Measurements from ENCODE around the gene LMNTD2. TPM values are rescaled to one million over a fixed set of nuclear protein-coding genes. Genes with fewer than 3 reads are reported as not detected.

Gene LMNTD2
- total and polyA plus RNA-seq, 2 donors (not counting 3 experiments of a cell fraction or from before 2014, with no cell fraction given) = 2.1 to 2.6 TPM

DNA sequence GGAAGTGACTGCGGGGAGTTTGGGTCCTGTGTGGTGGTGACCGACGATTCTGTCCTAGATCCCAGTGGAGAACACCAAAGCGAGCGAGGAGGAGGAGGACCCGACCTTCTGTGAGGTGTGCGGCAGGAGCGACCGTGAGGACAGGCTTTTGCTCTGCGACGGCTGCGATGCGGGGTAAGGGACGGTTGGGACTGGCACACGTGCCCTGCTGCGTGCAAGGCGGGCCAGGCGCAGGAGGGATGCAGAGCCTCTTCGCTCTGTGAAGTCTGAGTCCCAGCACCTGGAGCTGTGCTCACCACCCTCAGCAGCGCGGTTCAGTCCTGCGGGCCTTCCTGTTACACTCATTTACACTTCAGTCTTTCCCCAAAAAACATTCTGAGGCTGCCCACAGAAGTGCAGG lies 32.0 kb upstream of the LMNTD2 start:
- H3K27ac ChIP-seq (ENCODE audit: insufficient read depth, low read depth, low read length) = no peak overlapping the region
- no peaks in the 10 kb centered on the region for H3K9me3 ChIP-seq (replicated peaks; ENCODE audit: control insufficient read depth, insufficient read depth, low read length)
- BruUV-seq (replicated peaks) = no TSS peak
- ChIA-PET POLR2A (no interaction called here), CTCF (no interaction called here)
- dilution Hi-C loops (cut with MboI; ENCODE audit: extremely low pct_ligation_motif_present, low sequenced_read_pairs) = no loop called here
- H3K36me3 ChIP-seq (ENCODE audit: control insufficient read depth in 2 of 2, extremely low read depth in 1 of 2, insufficient read depth in 2 of 2, low read length in 2 of 2) = peaks cover 24 to 44% of the 10 kb centered on the region in 2 experiments
- no peak overlapping the region for H2AFZ ChIP-seq (ENCODE audit: low read depth, low read length)
- H3K4me1 ChIP-seq (ENCODE audit: control insufficient read depth, extremely low read depth, insufficient read depth, low read length) = peaks cover 7% of the 10 kb centered on the region
- no peak overlapping the region for H3K9ac ChIP-seq (replicated peaks; ENCODE audit: extremely low read depth, insufficient read depth, low read length)
- H3K4me3 ChIP-seq (replicated peaks in 1 of 3; ENCODE audit: insufficient read depth in 1 of 3, low read depth in 1 of 3, low read length in 3 of 3) = no peak overlapping the region
- H3K9me1 ChIP-seq (replicated peaks; ENCODE audit: control insufficient read depth, extremely low read depth, insufficient read depth, low read length) = no peaks in the 10 kb centered on the region
- DNase-seq (ENCODE audit: low read depth, low spot score) (no peak), FAIRE-seq (no peak)
- no peak overlapping the region for H3K4me2 ChIP-seq (ENCODE audit: insufficient read depth, low read length)
- peaks cover 10% of the 10 kb centered on the region for H3K79me2 ChIP-seq (ENCODE audit: control insufficient read depth, insufficient read depth, low read length)
- H3K27me3 ChIP-seq (ENCODE audit: control insufficient read depth in 2 of 2, insufficient read depth in 2 of 2, low read length in 2 of 2) = no peaks in the 10 kb centered on the region
- intact Hi-C loops (cut with micrococcal nuclease) = no loop called here
- TF ChIP-seq, protein P1, sequence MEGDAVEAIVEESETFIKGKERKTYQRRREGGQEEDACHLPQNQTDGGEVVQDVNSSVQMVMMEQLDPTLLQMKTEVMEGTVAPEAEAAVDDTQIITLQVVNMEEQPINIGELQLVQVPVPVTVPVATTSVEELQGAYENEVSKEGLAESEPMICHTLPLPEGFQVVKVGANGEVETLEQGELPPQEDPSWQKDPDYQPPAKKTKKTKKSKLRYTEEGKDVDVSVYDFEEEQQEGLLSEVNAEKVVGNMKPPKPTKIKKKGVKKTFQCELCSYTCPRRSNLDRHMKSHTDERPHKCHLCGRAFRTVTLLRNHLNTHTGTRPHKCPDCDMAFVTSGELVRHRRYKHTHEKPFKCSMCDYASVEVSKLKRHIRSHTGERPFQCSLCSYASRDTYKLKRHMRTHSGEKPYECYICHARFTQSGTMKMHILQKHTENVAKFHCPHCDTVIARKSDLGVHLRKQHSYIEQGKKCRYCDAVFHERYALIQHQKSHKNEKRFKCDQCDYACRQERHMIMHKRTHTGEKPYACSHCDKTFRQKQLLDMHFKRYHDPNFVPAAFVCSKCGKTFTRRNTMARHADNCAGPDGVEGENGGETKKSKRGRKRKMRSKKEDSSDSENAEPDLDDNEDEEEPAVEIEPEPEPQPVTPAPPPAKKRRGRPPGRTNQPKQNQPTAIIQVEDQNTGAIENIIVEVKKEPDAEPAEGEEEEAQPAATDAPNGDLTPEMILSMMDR (IDR thresholded peaks at IDR 0.05; ENCODE audit: extremely low read depth in 1 of 2, insufficient read depth in 1 of 2, low read depth in 1 of 2, low read length in 2 of 2) = no peak
- TF ChIP-seq MYC (IDR thresholded peaks at IDR 0.05; ENCODE audit: low read depth, low read length) = no peak
- TF ChIP-seq JUN (IDR thresholded peaks at IDR 0.05; ENCODE audit: borderline replicate concordance, insufficient read depth, insufficient read length, low read depth) = no peak
- TF ChIP-seq, protein P2, sequence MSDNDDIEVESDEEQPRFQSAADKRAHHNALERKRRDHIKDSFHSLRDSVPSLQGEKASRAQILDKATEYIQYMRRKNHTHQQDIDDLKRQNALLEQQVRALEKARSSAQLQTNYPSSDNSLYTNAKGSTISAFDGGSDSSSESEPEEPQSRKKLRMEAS (IDR thresholded peaks at IDR 0.05; ENCODE audit: insufficient read depth, insufficient read length) = no peak
- TF ChIP-seq POLR2A (IDR thresholded peaks at IDR 0.05; ENCODE audit: low read depth, low read length) = no peak
- no peak for TF ChIP-seq GATA2 (IDR thresholded peaks at IDR 0.05; ENCODE audit: insufficient read depth, insufficient read length, low read depth, low read length)
- no peak for TF ChIP-seq FOS (IDR thresholded peaks at IDR 0.05; ENCODE audit: borderline replicate concordance, insufficient read depth, low read length)
- TF ChIP-seq EZH2 (IDR thresholded peaks at IDR 0.05; ENCODE audit: borderline replicate concordance, low read depth, low read length, severe bottlenecking) = no peak
- TF ChIP-seq POLR2AphosphoS5 (IDR thresholded peaks at IDR 0.05; ENCODE audit: insufficient read depth, low read depth, low read length) = no peak
- no peaks in the 10 kb centered on the region for H4K20me1 ChIP-seq (replicated peaks; ENCODE audit: control insufficient read depth, extremely low read depth, insufficient read depth, low read length)
